Lower lobe of right lung (tissue), 2 donors: ENCODE measurements around the gene CLEC4D. TPM values are rescaled to one million over a fixed set of nuclear protein-coding genes. Genes with fewer than 3 reads are reported as not detected.

ENCODE experiments used
- ATAC-seq, 2 donors: fragments of 200-7000 bp; cut with Tn5 transposase; one replicate each; pipeline ENCODE4 v1.9.1; 2020 to 2022; ENCODE audit warnings: mild to moderate bottlenecking in 2 of 2, moderate library complexity in 2 of 2
- DNase-seq: peaks from one replicate; pipeline ENCODE4 v3.0.0-alpha.2; 2020
- H3K27ac ChIP-seq: fragments of 200-600 bp; one replicate; pipeline ENCODE4 v1.8.0; 2022
- H3K27me3 ChIP-seq: fragments of 200-600 bp; one replicate; pipeline ENCODE4 v1.8.0; 2022; ENCODE audit warnings: low read depth
- H3K36me3 ChIP-seq: fragments of 200-600 bp; one replicate; pipeline ENCODE4 v1.8.0; 2022; ENCODE audit warnings: mild to moderate bottlenecking
- H3K4me1 ChIP-seq: fragments of 200-600 bp; one replicate; pipeline ENCODE4 v1.8.0; 2022
- H3K4me3 ChIP-seq: fragments of 200-600 bp; one replicate; pipeline ENCODE4 v1.8.0; 2022; ENCODE audit warnings: mild to moderate bottlenecking
- H3K9me3 ChIP-seq: fragments of 200-600 bp; one replicate; pipeline ENCODE4 v1.8.0; 2022
- CTCF ChIP-seq: fragments of 200-600 bp; IDR thresholded peaks from one replicate; pipeline ENCODE4 v1.8.0; 2022; ENCODE audit warnings: antibody characterized with exemption, mild to moderate bottlenecking
- intact Hi-C: fragments of 100-400 bp; cut with DNase I; formaldehyde crosslinking; loops from one replicate; pipeline ENCODE4 v1.11.0; 2022
- total RNA-seq: library from RNA; stranded (reverse); fragmentation: NEBNext Ultra II Directional; extraction: Animal tissue kit (Norgen Biotek cat#: 25700); gene quantifications from one replicate; pipeline ENCODE4 v1.2.1, GENCODE V29; 2021
- donor health status: DM: no; HTN: yes; CAD: no; lungs with severe emphysema.

Gene CLEC4D
- total RNA-seq, 1 donor from 2014 or later, result 1.4 TPM

GRCh38 chr12:8541562-8541961, 28.3 kb downstream of the CLEC4D start:
- intact Hi-C loops, result no loop called here
- no peak overlapping the region for H3K4me3 ChIP-seq
- peak overlapping the region; percentile 27 for H3K27ac ChIP-seq
- no peaks in the 10 kb centered on the region for H3K9me3 ChIP-seq
- H3K27me3 ChIP-seq, result no peaks in the 10 kb centered on the region
- ATAC-seq (no peak), DNase-seq (no peak)
- TF ChIP-seq CTCF, result no peak
- H3K36me3 ChIP-seq, result no peaks in the 10 kb centered on the region
- H3K4me1 ChIP-seq, result no peaks in the 10 kb centered on the region

- Histone ChIP-seq H3K4me3 (no peak overlapping the region), H3K9me3 (no peaks in the 10 kb centered on the region), H3K27ac (no peak overlapping the region), H3K4me1 (no peaks in the 10 kb centered on the region), H3K27me3 (no peaks in the 10 kb centered on the region), H3K36me3 (no peaks in the 10 kb centered on the region)
- intact Hi-C loops, result no loop called here
- TF ChIP-seq CTCF, result peak; percentile 96
- peak; percentile 63 for DNase-seq
- ATAC-seq, result peak; percentile 80 to 83
Measured at GRCh38 chr12:8544295-8544694, 31.0 kb downstream of the CLEC4D start.

GRCh38 chr12:8546591-8546990, 33.3 kb downstream of the CLEC4D start:
- Histone ChIP-seq H3K9me3 (no peaks in the 10 kb centered on the region), H3K36me3 (no peaks in the 10 kb centered on the region), H3K4me3 (no peak overlapping the region), H3K27me3 (no peaks in the 10 kb centered on the region), H3K4me1 (no peaks in the 10 kb centered on the region), H3K27ac (no peak overlapping the region)
- ATAC-seq (no peak), DNase-seq (no peak)
- no peak for TF ChIP-seq CTCF
- intact Hi-C loops, result no loop called here

DNA sequence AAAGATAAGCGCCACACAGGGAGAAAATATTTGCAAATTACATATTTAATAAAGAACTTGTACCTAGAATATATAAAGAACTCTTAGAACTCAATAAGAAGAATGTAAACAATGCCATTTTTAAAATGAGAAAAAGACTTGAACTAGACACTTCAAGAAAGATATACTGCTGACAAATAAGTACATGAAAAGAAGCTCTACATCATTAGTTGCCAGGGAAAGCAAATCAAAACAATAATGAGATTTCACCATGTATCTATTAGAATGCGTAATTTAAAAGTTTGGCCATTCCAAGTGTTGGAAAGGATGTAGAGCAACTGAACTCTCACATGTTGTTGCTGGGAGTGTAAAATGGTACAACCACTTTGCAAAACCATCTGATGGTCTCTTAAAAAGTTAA, 34.3 kb downstream of the CLEC4D start:
- Histone ChIP-seq H3K27ac (no peak overlapping the region), H3K27me3 (no peaks in the 10 kb centered on the region), H3K4me1 (no peaks in the 10 kb centered on the region), H3K9me3 (no peaks in the 10 kb centered on the region), H3K4me3 (no peak overlapping the region), H3K36me3 (no peaks in the 10 kb centered on the region)
- no peak for TF ChIP-seq CTCF
- ATAC-seq (no peak), DNase-seq (no peak)
- intact Hi-C loops, result no loop called here

- Histone ChIP-seq H3K9me3 (no peaks in the 10 kb centered on the region), H3K27ac (no peak overlapping the region), H3K4me3 (no peak overlapping the region), H3K4me1 (no peaks in the 10 kb centered on the region), H3K27me3 (no peaks in the 10 kb centered on the region), H3K36me3 (no peaks in the 10 kb centered on the region)
- ATAC-seq, result no peak
- TF ChIP-seq CTCF, result no peak
- DNase-seq, result no peak
- intact Hi-C loops, result no loop called here
Measured at GRCh38 chr12:8548192-8548591, 34.9 kb downstream of the CLEC4D start.

DNA sequence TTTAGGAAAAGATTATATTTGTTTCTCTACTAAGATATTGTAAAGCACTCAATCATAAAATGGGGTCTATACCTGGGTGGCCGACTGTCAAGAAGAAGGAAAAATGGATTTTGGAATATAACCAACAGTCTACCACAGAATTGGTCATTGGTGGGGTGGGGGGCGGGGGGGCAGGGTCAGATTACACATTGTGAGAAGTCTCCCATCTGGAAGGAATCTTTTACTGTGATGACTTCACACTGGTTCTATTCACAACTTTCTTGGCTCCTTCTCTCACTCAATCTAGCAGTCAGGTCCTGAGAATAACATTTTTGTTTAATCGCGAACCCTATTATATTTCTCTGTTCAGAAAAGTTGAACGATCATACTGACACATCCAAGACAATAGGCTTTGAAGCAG, 36.1 kb downstream of the CLEC4D start:
- TF ChIP-seq CTCF, result no peak
- H3K36me3 ChIP-seq, result no peaks in the 10 kb centered on the region
- H3K9me3 ChIP-seq, result no peaks in the 10 kb centered on the region
- intact Hi-C loops, result no loop called here
- H3K27ac ChIP-seq, result no peak overlapping the region
- H3K4me1 ChIP-seq, result no peaks in the 10 kb centered on the region
- H3K27me3 ChIP-seq, result no peaks in the 10 kb centered on the region
- H3K4me3 ChIP-seq, result no peak overlapping the region
- DNase-seq (no peak), ATAC-seq (no peak)
